ENCODE results near the gene SRSF1.
"Not testable (repeated sequence)": the region's sequence is repeated elsewhere in the genome, so short reads cannot be mapped to it uniquely, and the experiment has no call there.

The SRSF1 gene

DNA sequence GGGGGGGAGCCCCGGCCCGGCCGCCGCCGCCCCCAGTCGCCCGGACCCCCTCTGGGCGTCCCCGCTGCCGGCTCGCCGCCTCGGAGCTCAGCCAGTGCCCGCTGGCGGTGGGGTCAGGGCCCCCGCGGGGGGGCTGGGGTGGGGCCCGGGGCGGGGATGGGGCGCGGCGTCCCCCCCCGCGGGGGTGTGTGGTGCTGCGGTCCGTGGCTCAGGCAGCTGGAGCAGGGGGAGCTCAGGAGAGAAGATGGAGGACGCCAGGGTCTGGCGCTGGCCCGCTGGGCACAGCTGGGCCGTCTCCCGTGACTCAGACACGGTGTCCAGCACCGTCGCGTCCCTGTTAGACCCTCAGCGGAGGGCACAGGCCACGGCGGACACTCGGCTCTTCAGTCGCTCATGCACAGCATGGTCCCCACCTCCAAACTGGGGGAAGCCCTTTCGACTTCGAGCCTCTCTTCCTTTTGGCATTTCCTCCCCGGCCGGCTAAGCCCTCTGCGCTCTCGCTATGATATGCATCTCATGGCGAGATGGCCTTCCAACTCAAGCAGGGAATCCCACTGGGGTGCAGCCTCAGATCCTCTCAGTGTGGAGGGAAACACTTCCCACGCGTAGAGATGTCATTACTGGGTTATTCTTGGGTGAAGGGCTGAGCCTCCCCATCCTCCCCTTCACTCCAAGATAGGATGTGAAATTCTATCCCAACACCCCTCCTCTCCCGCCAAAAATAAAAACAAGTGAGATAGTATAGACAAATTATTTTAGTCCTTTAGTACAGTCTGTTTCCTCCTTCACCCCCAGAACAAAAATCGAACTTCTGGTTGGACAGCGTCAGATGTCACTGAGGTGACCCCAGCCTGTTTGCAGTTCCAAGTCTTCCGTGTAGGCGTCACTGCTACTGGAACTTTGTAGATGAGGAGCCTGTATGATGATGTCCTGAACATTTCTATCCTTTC lies 18.5 kb downstream of the SRSF1 start:
- peak; percentile 92 for DNase-seq

DNA sequence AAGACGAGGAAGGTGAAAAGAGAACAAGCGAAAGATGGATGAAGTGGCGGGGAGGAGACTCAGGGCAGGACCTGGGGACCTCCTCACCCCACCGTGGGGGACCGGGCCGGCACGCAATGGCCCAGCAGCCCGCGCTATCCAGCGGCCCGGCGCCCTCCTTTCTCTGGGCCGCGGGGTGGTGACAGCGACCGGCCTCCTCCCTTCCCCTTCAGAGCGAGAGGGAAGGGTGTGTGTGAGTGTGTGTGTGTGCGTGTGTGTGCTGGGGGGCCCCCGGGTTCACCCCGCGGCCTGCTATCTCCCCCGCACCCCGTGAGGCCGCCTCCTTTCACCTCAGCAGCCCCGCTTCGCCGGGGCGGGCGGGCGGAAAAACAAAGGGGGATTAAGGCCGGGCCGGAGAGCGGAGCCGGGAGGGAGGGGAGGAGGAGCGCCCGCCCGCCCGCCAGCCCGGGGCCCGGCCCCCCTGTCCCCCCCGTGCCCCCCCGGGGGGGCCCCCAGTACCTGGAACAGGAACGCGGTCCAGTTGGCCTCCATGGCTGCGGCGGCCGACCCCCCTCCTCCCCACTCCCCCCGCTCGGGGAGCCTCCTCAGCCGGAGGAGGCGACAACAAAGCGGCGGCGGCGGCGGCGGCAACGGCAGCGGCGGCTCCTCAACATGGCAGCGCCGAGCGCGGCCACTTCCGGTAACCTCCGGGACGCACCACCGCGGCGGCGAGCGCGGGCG lies 19.3 kb downstream of the SRSF1 start, which contains the start of gene VEZF1:
VEZF1 (minus strand) TSS at position 674 of the 720 bp plus-strand sequence; CDS start at position 531, 143 bp downstream.
- peak; percentile 95 for DNase-seq

DNA sequence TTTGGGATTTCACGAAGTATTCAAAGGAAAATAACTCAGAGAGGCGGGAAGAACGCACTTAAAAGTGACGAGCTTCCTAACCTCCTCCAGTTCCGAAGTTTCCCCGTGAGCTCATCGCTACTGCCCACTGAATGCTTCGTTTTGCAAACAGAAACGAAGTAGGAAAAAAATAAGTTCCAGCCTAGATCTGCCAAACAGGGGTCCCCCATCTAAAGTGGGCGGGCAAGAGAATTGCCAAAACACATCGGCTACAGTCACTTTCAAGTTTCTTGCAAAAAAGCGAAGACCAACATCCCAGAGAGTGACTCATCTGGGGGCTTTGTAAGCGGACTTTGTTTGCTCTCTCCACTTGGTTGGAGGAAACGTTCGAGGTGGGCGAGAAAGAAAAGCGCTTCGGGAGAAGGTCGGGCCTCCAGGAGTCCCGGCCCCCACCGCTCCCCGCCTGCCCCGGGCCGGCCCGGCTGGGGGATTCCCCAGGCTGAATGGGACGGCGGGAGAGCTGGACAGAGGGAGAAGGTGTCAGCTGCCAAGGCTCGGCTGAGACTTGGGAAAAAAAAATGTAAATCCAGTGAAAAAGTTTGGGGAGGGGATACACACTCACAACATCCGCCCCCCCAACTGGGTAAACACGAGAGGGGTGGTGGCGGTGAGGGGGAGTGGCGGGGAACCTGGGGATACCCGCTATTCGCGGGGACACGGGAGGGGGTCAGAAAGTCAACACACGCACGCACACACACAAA lies 20.0 kb downstream of the SRSF1 start:
- DNase-seq = peak; percentile 65

DNA sequence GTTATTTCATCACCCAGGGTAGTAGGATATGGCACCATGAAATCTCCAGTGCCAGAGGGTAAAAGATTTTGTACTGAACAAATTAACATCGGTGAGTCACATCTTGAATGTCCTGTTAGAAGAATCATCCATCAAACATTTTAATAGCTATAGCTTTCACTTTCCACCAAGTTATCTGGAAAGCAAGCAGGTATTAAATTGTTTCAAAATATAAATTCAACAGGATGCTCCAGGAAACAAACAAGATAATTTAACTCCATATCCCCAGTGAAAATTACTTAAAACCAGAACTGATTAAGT lies 21.4 kb downstream of the SRSF1 start:
- no peak for DNase-seq

DNA sequence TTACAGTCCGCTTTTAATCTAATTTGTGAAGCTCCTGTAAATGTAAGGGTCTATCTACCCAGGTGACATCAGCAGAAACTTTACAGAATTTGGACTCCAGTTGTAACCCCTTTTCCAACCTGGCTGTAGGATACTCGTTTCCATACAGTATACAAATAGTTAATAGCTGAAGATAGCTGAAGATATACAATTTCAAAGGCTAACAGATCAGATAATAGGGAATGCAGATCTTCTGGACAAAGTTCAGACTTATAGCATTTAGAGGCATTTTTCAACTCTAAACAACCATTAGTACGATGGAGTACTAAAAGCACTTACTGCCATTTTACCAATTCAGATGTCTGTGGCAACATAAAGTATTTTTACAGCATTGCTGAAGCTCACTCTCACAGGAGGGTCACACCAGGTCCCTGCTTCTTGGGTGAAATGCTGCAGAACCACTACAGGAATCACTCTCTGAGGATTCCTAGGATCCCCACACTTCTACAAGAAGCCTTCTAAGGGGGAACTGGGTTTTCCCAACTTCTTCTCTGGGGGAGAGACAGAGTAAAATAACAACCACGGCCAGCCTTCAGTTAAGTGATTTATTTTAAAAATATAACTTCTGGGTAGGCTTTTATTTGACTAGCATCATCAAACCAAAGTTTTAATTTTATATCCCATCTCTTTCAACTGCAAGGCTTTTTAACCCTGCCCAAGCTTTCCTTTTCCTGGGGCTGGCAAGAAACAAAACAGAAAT lies 21.9 kb downstream of the SRSF1 start:
- no peak for DNase-seq

DNA sequence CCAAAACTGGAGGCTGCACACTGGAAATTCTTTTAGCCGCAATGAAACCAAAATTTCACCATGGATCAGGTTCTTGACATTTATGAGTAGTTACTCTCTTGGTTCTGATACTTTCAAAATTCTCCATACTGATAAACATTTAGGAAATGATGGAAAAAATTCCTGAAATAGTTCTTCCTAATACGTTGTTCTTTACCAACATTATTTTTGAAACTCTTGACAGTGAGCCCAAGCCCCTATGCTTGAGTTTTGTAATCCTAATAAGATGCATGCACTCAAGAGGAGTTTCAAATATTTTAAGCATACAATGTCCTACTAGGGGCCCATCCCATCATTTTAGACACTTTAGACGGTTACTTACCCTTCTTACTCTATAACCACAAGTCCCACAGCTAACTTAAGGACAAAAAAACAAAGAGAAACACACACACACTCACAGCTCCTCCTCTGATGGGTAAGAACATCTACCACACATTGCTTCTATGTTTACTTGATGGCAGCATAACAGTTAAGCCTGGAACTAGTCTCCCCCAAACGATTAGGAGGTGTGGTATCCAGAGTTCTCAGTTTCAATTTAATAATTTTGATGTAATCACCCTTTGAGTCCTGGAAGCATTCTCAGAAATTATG lies 22.7 kb downstream of the SRSF1 start:
- DNase-seq = no peak

DNA sequence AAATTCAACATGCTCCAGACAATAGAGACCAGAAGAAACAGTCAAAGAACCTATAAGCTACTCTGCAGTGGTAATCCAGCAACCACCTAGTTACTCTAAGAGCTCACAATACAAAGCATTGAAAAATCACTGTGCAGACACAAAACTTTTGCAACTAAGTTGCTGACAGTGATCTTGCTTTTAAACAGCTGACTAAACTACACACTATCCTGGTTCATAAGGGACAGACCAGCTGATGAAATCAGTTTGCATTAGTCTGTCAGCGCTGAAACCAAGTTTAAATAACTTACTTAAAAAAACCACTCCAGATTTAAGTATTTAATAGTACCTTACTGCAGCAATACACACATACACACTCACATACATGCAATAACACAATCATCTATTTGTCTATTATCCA lies 23.6 kb downstream of the SRSF1 start:
- DNase-seq = no peak

DNA sequence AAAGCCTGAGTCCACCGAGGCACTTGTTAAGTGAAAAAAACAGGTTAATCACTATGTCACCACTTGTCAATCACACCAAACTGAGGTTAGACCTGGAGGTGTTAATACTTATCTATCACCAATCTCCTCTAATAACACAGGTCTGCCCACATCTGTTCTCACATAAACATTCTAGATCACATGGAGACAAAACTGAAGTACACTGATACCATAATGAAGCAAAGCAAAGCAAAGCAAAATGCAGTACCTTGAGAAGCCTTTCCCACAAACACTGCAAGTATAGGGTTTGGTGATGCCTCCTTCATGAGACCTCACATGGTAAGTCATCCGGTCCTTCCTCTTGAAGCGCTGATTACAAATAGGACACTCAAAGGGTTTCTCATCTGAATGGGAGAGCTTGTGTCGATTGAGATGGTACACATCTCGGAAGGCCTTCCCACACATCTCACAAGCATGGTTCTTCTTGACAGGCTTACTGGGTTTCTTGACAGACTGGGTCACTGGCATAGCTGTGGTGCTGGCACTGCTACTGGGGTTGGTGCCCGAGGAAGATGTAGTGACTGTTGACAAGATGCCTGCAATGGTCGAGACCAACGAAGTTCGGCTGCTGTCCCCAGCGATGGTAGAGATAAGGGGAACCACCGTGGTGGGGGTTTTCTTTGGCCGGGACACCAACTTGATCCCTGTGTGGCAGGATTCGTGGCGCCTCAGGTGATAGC lies 24.4 kb downstream of the SRSF1 start:
- no peak for DNase-seq

DNA sequence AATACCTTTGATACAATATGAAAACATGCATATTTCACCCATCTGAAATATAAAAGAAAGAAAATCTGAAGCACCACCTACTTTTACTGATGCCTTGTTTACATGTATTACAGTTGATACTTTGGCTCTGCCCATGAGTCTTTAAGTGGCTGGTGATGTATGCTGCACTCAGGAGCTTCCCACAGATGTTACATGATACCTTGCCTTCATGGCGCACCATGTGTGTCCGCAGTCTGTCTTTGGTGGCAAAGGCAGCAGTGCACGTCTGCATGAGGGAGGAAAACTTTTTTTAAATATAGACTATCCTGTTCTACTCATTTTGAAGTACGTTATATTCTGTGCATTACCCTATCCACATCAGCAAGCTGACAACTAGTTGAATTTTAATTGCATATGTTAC lies 26.5 kb downstream of the SRSF1 start:
- no peak for DNase-seq

DNA sequence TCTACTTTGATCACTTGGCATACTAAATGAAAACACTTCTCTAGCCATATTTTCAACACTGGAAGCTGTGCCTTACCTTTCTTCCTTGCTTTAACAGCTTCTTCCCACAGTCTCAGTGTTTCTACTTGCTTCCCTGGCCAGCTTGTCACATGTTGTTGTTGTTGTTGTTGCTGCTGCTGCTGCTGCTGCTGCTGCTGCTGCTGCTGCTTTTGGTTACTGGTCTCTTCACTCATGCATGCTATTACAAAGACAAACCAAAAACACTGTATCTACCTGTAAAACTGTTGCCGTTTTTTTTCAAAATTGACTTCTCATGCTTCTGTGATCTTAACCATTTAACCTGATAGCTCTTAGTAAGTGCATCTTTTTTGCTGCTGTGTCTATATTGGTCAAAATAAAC lies 28.0 kb downstream of the SRSF1 start:
- no peak for DNase-seq

DNA sequence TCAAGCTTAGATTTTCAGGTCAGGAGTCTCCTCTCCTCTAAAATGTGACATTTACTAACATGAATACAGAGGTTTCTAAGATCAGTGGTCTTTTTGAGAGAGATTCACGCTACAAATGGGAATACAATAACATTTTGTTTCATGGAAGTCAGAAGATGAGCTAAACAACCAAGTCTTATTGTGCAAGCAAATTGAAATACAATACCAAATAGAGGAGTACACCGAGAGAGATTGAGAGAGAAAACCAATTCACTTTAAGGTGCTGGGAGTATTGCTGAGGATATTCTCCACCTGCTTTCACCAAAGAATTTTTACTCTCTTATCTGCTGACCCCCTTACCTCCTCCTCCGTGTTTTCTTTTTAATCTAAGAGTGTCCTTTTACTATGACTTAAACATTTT lies 30.5 kb downstream of the SRSF1 start:
- DNase-seq = no peak

DNA sequence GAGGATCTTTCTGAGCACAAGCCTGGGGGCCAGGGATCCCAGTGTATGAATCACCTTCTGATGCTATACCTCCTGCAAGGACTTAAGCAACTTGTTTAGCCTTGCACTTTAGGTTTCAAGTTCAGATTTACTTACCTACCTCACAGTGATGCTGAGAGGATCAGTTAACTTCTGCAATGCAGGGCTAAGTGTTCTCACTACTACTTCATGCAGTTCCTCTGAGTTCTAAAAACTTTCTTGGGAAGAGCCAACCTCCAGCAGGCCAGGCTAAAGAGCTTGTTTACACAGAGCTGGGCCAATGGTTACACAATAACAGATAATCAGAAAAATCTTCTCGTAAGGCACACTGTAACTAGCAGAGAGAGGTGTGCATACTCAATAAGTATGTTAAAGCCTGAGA lies 32.0 kb downstream of the SRSF1 start:
- DNase-seq = no peak

DNA sequence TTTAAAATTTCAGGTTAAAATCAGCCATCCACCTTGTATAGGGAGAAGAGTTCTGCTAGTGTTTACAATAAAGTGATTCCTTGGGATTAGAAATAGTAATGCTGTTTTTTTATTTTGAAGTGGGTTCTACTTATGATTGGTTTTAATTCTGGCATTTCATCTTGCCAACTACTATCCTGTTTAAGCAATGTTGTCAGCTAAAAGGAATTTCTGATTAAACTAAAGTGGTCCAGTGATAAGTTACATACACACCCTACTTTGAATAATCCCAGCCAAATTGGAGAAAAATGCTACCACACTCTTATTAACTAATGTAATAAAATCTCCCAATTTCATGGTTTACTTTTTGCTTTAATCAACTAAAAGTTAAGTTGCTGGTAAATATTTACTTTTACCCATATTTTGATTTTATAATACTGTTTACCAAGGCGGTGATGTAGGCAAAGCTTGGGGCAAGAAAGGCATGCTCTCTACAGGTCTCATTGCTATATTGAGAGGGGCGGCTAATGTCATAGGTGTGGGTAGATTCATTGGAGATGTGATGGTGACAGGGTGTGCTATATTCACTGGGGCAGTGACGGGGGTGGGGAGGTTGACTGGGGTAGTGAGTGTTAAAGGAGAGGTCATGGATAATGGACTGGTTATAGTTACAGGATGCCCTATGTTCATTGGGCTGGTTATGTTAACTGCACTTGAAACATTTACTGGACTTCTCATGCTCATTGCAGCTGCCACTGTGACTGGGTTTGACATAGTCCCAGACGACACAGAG lies 32.8 kb downstream of the SRSF1 start:
- not testable (repeated sequence) for DNase-seq

DNA sequence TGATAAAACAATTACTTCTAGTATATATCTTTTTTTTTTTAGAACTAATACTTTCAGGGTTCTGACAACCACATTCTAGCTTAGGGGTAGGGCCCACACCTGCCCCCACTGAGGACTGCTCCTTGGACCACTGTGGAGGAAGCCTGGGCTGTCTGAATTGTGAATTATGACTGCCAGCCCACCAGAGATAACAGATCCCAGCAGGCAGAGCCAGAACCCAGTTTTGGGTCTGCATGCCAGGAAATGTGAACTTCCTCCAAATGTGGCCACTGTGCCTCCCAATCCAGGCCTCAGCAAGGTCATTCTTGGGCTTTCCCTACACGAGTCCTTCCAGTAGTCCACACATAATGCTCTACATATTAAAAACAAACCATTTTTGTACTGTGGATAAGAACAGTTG lies 34.9 kb downstream of the SRSF1 start:
- no peak for DNase-seq

DNA sequence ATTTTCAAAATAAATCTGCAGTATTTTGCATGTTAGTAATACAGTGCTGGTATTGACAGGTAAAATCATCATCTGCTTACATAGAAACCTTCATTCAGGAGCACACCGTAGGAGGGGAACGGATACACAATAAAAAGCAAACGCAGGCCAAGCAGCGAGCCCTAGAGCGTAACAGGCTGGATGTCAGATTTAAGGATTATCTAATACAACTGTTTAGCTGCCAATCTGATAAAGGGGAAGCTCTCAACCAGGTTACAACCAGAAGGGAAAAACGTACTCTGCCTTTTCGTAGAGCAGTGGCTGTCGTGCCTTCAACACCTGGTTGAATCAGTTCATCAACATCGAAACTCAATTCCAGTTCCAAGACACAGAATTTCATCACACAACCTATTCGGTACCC lies 35.5 kb downstream of the SRSF1 start:
- DNase-seq = peak; percentile 85

DNA sequence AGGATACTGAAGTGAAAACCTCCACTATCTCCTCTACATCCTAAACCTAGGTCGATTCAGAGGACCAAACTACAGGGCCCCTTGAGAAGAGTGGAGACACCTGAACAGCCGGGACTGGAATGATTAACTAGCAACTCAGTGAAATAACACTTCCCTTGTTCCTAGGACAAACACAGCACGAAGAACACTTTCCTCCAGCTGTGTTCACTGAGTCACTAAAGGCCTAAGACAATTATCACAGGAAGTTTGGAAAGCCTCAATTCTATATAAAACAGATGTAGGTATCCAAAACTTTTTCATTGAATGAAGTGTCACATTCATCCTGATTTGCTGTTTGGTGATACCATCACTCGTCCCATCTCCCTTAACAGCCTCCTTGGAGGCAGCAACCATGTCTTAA lies 36.3 kb downstream of the SRSF1 start:
- no peak for DNase-seq

DNA sequence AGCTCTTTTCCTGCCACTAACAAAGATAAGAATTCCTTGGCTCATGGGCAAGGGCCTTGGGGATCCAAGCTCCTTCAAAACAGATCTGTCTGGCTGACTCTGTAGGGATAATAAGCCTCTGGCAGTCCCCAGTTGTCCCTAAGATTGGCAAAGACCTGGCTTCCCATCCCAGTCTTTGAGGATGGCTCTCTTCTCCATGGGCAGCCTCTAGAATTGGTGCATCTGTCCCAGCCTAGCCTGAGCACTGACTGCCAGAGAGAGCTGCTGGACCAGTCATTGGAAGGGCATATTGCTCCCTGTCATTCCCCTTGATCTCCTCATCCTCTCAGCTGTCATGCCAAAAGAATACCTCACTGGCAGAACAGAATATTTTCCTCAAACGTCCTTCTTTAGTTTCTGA lies 38.6 kb downstream of the SRSF1 start:
- no peak for DNase-seq

DNA sequence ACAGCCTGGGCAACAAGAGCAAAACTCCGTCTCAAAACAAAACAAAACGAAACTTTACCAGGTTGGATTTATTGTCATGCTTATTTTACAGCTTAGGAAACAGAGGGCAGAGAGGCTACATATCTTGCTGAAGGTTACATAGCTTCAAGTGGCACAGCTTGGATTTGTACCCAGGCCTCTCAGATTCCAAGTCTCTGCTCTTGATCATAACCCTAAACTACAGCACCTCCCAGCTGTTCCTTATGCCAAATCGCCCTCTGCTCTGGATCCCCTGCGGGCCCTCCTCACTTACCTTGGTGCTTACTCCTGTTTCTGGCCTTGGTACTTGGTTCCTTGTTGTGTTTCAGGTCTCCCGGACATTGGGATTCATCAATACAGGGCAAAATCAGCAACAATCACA lies 40.2 kb downstream of the SRSF1 start:
- no peak for DNase-seq

DNA sequence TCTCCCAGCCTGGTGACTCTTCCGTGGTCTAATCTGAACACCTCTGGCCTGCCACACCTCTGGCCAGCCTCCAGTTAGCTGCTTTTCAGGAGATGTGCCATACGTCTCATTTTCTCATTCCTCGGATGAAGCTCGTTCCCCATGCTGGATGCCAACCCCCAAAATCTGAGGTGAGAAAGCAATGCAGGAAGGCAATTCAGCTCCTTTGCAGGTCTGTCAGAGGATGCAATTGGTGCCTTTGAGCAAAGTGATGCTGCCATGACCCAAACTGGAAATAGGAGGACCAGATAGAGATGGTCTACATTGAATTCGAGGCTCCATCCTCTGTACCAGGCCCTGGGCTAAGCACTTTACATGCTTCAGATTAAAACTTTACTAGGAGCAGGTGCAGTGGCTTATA lies 40.8 kb downstream of the SRSF1 start:
- no peak for DNase-seq

DNA sequence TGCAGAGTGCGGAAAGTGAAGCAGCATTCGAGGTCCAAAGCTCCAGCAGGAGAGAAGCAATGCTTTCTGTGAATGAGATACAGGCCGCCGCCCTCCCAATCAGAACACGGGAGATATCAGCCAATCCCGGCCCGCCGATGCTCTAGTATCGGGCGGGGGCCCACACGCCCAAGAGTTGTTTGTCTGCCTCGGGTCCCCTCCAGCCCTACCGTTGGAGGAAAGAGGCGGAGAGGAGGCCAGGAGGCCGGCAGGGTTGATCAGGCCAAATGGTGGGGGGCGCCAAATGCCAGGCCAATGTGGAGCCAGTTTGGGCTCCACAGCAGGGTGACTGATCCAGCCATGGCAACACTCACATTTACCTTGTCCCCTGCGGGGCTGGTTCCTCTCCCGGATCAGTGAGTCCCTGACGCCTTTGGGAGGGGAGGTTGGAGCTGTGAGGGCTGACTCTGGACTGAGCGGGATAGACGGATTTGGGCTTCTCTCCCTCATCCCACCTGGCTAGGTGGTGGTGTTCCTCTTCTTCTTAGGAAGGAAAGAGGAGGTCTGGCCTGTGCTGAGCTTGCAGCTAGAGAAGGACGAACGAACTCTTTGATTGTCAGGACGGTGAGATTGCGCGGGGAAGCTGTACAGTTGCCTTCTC lies 41.4 kb downstream of the SRSF1 start:
- no peak for DNase-seq

DNA sequence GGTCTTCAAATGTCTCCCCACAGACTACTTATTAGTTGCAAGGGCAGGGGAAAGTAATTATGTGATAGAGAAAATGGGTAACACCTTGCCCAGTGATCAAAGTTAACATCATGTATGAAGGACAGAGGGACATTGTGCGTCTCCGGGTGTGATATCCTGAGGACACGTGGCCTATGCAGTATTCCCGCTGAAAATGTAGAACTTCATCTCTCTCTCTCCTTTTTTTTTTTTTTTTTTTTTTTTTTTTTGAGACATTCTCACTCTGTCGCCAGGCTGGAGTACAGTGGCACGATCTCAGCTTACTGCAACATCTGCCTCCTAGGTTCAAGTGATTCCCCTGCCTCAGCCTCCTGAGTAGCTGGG lies 43.9 kb downstream of the SRSF1 start:
- no peak for DNase-seq
